ENCODE results near the gene HYAL2.
A peak's percentile ranks its signal among the peaks of the same experiment; 100 is the strongest.

The HYAL2 gene, protein sequence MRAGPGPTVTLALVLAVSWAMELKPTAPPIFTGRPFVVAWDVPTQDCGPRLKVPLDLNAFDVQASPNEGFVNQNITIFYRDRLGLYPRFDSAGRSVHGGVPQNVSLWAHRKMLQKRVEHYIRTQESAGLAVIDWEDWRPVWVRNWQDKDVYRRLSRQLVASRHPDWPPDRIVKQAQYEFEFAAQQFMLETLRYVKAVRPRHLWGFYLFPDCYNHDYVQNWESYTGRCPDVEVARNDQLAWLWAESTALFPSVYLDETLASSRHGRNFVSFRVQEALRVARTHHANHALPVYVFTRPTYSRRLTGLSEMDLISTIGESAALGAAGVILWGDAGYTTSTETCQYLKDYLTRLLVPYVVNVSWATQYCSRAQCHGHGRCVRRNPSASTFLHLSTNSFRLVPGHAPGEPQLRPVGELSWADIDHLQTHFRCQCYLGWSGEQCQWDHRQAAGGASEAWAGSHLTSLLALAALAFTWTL

DNA sequence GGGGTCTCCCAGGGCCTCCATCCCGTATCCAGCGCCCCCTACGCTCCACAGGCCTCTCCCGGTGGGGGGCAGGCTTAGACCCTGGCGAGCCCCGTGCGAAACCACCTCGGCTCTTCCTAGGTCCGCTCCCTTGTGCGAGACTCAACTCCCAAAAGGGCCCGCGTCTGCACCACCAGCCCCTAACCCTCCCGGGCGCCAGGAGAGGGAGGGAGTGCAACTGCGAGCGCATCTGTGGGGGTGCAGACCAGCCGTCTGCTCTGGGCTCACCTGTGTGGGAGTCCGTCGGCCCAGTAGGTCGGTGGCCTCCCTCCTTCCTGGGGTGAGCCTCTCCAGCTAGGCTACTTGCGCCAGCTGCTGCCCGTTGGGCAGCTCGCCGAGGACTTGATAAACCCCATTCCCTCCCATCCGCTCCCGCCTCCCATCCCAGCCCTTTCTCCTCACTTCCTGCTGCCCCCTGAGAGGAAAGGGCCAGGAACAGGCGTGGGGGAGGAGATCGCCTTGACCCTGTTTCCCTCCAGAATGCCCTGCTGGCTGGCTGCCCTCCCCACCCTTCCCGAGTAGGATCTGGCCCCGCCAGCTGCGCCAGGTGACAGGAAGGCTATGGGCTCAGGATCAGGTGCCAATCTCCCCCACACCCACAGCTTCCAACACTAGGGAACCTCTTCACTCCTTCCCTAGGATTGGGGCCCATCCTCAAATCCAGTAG is at the start of gene HYAL2:
Gene HYAL2, minus strand, starts transcription at position 360 of the 706 bp plus-strand sequence. CDS start 2,256 bp downstream, outside the sequence.
- no peak for DNase-seq (ENCODE audit: low spot score)

- DNase-seq (ENCODE audit: low spot score), result no peak
Observed at GRCh38 chr3:50371133-50371685, 48.7 kb upstream of the HYAL2 start.

DNA sequence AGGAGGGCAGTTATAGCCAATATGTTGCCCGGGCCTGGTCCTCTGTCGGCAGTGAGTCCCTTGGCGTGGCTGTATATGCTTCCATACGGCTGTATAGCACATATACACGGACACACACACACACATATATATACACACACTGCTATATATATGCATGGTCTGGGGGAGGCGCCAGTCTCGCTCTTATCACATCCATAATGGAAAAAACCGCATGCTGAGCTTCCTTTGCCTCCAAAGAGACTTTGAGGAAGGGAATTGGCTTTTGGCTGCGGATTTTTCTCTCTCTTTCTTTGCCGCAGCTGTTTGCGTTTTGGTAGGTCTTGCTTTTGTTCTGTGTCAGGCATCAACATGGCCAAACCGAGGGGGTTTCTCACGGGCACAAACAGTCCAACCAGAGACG is 48.0 kb upstream of the HYAL2 start:
- DNase-seq (ENCODE audit: low spot score), result no peak

- DNase-seq (ENCODE audit: low spot score), result no peak
Observed at GRCh38 chr3:50369012-50369670, 46.6 kb upstream of the HYAL2 start.

DNA sequence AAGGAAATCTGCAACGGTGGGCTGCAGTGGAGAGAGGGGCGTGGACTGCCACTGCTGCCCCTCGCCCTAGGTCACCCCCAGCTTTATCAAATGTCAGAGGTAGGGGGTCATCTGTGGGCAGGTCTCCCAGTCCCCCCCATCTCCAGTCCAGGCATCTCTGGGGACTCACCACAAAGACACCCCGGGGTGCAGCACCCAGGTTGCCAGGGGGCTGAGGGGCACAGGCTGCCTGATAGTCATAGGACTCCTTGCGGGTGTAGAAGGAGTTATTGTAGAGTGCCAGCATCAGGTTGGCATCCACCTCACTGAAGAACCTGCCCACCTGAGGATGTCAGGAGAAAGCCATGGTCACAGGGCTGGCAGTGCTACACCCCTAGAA is 43.3 kb upstream of the HYAL2 start:
- DNase-seq (ENCODE audit: low spot score), result no peak

DNA sequence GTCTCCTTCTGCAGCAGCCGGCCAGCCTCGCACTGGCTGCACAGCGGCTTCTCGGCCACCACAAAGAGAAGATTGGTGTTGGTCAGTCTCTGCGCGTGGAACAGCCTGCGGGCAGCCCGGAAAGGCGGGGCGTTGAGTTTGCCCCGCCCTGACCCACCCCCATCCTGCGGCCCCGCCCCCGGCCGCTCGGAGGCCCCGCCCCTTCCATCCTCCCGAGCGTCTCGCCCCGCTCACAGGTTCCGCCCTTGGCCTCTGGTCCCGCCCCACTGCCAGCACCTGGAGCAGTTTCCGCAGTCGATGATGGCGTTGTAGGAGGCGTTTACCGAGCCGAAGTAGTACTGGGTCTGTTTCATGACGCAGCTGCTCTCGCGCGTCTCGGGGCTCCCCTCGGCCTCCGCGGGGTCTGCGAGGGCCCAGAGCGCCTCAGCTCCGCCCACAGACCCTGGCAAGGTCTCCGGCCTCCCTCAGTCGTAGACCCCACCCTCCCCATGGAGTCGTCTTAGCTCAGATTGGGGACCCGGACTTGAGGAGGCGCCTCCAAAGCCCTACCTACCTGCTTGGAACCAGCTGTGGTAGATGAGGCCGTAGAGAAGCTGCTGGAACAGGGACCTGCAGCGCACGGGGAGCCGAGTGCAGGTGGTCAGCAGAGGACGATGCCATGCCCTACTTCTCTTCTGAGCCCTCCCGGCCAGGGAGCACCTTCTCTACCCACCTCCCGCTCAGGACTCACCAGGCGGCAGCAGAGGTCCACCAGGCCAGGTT is 42.7 kb upstream of the HYAL2 start:
- peak; percentile 94 for DNase-seq (ENCODE audit: low spot score)

DNA sequence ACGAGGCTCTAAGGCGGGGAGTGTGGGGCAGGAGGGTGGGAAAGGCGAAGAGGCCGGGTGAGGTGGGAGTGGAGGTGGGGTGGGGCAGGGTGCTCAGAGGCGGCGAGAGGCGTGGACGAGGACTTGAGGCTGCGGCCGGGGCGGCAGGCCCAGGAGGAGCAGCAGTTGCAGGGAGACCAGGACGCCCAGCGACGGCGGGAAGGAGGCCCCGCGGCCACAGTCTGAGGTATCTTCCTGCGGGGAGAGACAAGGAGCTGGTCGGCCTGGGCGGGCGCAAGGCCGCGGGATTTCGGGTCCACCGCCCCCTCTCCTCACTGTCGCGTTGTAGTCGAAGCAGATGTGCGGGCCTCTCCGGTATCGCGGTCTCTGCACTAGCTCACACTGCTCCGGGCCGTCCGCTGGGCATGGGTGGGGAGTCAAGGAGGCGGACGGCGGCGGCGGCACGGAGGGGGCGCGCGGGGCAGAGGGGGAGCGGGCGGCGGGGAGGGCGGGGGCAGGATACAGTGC is 42.1 kb upstream of the HYAL2 start:
- no peak for DNase-seq (ENCODE audit: low spot score)

GRCh38 chr3:50359760-50360110 is 37.2 kb upstream of the HYAL2 start:
- DNase-seq (ENCODE audit: low spot score), result no peak

- DNase-seq (ENCODE audit: low spot score), result peak; percentile 98
Observed at GRCh38 chr3:50358911-50359759, 36.6 kb upstream of the HYAL2 start, which contains the start of gene TMEM115. TSS of gene TMEM115 (minus strand) at chr3:50359521. CDS start at chr3:50359063, 458 bp downstream.

- DNase-seq (ENCODE audit: low spot score), result no peak
Observed at GRCh38 chr3:50358355-50358910, 35.9 kb upstream of the HYAL2 start.

GRCh38 chr3:50357481-50357880 is 34.9 kb upstream of the HYAL2 start:
- DNase-seq (ENCODE audit: low spot score), result no peak

- DNase-seq (ENCODE audit: low spot score), result no peak
Observed at GRCh38 chr3:50356553-50356952, 34.0 kb upstream of the HYAL2 start.

DNA sequence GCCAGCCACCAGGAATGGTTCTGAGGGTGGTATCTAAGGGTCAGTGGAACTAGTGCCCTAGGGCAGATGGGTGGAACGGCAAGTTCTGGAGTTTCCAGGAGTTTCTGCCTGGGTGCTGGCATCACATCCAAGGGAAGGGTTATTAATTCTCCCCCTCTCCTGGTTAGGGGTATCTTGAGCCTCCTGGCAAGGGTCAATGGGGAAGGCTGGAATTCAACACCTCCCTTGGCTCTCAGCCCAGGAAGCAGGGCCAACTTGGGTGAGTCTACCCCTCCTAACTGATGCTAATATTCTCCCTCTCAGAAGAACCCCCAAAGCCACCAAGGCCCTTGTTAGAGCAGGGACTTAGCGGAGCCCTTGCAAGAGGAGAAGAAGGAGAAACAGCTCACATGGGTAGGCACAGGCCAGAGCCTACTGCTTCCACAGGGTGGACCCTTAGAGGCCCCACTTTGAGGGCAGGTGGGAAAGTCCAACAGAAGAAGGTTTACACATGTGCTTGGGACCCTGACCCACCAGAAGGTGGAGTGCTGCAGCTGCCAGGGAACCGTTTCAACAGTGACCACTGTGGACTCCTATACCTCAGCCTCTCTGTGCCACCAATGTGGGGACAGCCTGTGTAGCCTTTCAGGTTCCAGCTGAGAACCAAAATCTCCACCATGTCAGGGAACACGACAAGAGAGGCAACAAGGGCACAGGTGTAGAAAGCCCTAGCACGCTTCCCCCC is 33.4 kb upstream of the HYAL2 start:
- no peak for DNase-seq (ENCODE audit: low spot score)

DNA sequence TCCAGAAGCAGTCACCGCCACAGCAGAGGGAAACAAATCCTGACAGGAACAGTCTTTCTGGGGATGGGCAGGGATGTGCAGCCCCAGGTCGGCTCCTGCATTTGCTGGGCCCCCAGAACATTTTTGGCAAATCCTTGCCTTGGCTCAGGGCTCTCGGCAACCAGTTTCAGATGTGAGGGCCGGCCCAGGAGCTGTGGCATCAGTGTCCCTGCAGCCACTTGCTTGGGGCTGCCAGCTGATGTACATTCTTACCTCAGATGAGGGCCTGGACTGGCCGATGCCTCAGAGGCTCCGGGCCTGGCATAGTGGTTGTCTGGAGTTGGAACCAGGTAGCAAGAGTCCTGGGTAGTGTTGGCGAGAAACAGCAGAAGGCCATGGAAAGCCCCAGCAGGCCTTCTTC is 32.3 kb upstream of the HYAL2 start:
- DNase-seq (ENCODE audit: low spot score), result no peak

DNA sequence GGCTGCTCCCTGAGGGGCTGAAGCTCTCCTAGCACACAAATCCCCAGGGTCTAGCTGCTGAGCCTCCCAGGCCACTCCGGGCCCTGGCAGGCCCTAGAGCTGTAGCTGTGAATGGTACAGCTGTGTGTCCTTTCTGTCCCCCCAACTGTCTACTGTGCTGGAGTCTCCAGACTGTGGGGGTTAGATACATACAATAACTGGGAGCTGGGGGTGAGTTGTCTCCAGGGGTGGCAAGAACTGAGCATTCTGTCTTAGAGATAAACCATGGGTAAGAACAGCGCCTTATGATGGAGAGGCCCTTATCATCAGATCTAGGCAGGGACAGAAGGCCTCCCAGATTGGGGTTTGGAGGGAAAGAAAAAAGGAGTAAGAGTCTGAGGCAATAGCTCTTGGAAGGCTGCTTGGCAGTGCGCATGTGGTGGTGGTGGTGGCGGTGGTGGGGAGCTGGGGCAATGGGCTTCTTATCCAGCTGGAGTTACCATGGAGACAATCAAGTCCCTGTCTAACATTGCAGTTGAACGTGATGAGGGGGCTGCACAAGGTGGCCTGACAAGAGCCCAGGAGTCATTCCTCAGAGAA is 31.7 kb upstream of the HYAL2 start:
- no peak for DNase-seq (ENCODE audit: low spot score)

DNA sequence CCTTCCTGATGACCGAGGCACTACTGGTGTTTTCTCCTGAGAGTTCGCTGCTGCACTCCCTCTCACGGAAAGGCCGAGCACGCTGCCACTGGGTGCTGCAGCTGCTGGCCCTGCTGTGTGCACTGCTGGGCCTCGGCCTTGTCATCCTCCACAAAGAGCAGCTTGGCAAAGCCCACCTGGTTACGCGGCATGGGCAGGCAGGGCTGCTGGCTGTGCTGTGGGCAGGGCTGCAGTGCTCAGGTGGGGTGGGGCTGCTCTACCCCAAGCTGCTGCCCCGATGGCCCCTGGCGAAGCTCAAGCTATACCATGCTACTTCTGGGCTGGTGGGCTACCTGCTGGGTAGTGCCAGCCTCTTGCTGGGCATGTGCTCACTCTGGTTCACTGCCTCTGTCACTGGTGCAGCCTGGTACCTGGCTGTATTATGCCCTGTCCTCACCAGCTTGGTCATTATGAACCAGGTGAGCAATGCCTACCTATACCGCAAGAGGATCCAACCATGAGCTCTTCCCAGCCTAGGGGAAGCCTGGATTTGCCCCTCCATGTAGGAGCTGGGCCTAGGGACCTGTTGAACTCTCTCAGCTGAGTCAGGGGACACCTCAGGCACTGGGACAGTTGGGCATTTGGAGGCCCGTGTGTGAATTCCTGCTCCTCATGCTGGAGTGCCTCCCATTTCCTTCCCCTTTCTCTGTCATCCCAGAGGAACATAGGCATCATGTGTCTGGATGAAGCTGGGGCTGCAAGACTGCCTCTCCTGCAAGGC is 30.9 kb upstream of the HYAL2 start:
- no peak for DNase-seq (ENCODE audit: low spot score)

- DNase-seq (ENCODE audit: low spot score), result no peak
Observed at GRCh38 chr3:50352781-50353180, 30.2 kb upstream of the HYAL2 start.

DNA sequence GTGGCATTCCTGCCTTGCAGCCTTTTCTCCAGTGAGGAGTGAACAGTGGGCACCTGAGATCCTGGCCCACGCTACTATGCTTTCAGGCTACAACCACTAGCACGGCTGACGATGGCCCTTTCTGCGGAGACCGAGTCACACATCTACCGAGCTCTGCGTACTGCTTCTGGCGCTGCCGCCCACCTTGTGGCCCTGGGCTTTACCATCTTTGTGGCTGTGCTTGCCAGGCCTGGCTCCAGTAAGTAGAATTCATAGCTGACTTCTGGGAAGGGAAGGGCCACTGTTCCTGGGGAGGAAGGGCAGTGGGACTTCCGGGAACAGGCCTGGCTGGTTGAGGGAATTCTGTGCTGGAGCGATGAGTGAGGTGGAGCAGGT is 28.8 kb upstream of the HYAL2 start:
- no peak for DNase-seq (ENCODE audit: low spot score)

All from CD4-positive, alpha-beta T cell treated with Interleukin-6 at 100 ng/mL for 8 hours (primary cell).